DND-41 (cell line): ENCODE data around the gene MGP.

Experiments
- CTCF ChIP-seq: IDR thresholded peaks from 2 replicates; pipeline ENCODE4 v1.5.1; 2012; ENCODE audit warnings: borderline replicate concordance, low read length, moderate library complexity, mild to moderate bottlenecking; ENCODE audit not compliant: poor library complexity, severe bottlenecking; ENCODE audit errors: extremely low read depth
- EZH2 ChIP-seq: IDR thresholded peaks from 3 replicates; pipeline ENCODE4 v1.6.1; 2012; ENCODE audit warnings: borderline replicate concordance, low read depth, mild to moderate bottlenecking, moderate library complexity, low read length, inconsistent platforms; ENCODE audit not compliant: severe bottlenecking

- no peak for TF ChIP-seq CTCF
- no peak for TF ChIP-seq EZH2
These were observed 48.9 kb upstream of the MGP start for GRCh38 chr12:14934511-14934910.
